ENCODE results near the gene SDCBP2.

DNA sequence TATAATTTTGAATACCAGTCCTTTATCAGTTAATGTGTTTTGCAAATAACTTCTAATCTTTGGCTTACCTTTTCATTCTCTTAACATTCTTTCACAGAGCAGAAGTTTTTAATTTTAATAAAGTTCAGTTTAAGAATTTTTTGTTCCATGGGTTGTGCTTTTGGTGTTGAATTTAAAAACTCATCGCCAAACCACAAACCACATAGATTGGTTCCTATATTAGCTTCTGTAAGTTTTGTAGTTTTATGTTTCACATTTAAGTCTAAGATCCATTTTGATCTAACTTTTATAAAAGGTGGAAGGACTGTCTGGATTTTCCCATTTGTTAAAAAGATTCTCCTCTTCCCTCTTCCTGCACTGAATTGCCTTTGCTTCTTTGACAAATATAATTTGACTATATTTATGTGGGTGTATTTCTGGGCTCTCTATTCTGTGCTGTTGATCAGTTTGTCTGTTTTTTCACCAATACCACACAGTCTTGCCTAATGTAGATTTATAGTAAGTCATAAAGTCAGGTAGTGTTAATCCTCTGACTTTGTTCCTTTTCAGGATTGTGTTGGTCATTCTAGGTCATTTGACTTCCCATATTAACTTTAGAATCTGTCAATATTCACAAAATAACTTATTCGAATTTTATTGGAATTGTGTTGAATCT lies 17.5 kb upstream of the SDCBP2 start:
- TF ChIP-seq CTCF (IDR thresholded peaks at IDR 0.05) (no peak), POLR2A (IDR thresholded peaks at IDR 0.05) (no peak)
